B cell (primary cell): ENCODE results near the gene RNFT2. TPM values are rescaled to one million over a fixed set of nuclear protein-coding genes. Genes with fewer than 3 reads are reported as not detected.

Experiments
- ATAC-seq: fragments of 200-7000 bp; cut with Tn5 transposase; one replicate; pipeline ENCODE4 v1.10.0; 2021; ENCODE audit warnings: low read depth, mild to moderate bottlenecking, moderate number of reproducible peaks, moderate library complexity
- CTCF ChIA-PET: fragments of 350-600 bp; sonication (Branson Sonifier 250); formaldehyde crosslinking; loops from one replicate; lab custom pipeline; 2021; ENCODE audit warnings: antibody characterized with exemption, inconsistent platforms; lab: Charles Lee
- POLR2A ChIA-PET: fragments of 350-600 bp; sonication (Branson Sonifier 250); formaldehyde crosslinking; loops from one replicate; lab custom pipeline; 2021; ENCODE audit warnings: antibody characterized with exemption; lab: Charles Lee
- DNase-seq: peaks from one replicate; pipeline ENCODE4 v3.0.0; 2013
- H2AFZ ChIP-seq: 2 replicates; pipeline ENCODE4 v1.6.1; 2012; ENCODE audit warnings: mild to moderate bottlenecking, low read depth, low read length; ENCODE audit not compliant: insufficient read depth, poor library complexity, severe bottlenecking
- H3K27ac ChIP-seq, 2 donors: 1 replicate in 1 of 2; 2 replicates in 1 of 2; pipeline ENCODE4 v1.5.1; 2012 to 2013; ENCODE audit warnings: low read length in 2 of 2, mild to moderate bottlenecking in 2 of 2, moderate library complexity in 1 of 2
- H3K27me3 ChIP-seq, 4 experiments: fragments of 200-600 bp in 1 of 4; sonication (generic) in 1 of 4; replicated peaks in 1 of 4; 1 replicate in 2 of 4; 2 replicates in 2 of 4; pipeline versions ENCODE4 v1.6.1 to v1.7.0; 2013 to 2016; ENCODE audit warnings: low read length in 3 of 4, mild to moderate bottlenecking in 2 of 4, mixed read lengths in 1 of 4, moderate library complexity in 1 of 4; ENCODE audit not compliant: insufficient read depth in 4 of 4, control insufficient read depth in 3 of 4; ENCODE audit errors: control extremely low read depth in 1 of 4
- H3K36me3 ChIP-seq, 2 experiments: replicated peaks in 1 of 2; 1 replicate in 1 of 2; 2 replicates in 1 of 2; pipeline versions ENCODE4 v1.6.1 to v1.7.1; 2013; ENCODE audit warnings: low read length in 1 of 2; ENCODE audit not compliant: insufficient read depth in 2 of 2, control insufficient read depth in 1 of 2; ENCODE audit errors: control extremely low read depth in 1 of 2, extremely low read depth in 1 of 2
- H3K4me1 ChIP-seq, 2 donors: fragments of 200-600 bp in 1 of 2; sonication (generic) in 1 of 2; 1 replicate in 1 of 2; 2 replicates in 1 of 2; pipeline versions ENCODE4 v1.5.1 to v1.6.1; 2013 to 2017; ENCODE audit warnings: low read length in 2 of 2; ENCODE audit not compliant: control insufficient read depth in 2 of 2, insufficient read depth in 2 of 2
- H3K4me2 ChIP-seq: replicated peaks from 2 replicates; pipeline ENCODE3; 2012; ENCODE audit warnings: mild to moderate bottlenecking, low read depth, low read length; ENCODE audit not compliant: poor library complexity, severe bottlenecking
- H3K4me3 ChIP-seq, 5 experiments: fragments of 200-600 bp in 1 of 5; sonication (generic) in 1 of 5; 1 replicate in 3 of 5; 2 replicates in 2 of 5; pipeline versions ENCODE4 v1.5.1 to v1.7.0; 2011 to 2016; ENCODE audit warnings: low read length in 4 of 5, mild to moderate bottlenecking in 4 of 5, low read depth in 2 of 5, control low read depth in 1 of 5, moderate library complexity in 1 of 5; ENCODE audit not compliant: insufficient read depth in 1 of 5; ENCODE audit errors: control extremely low read depth in 1 of 5, extremely low read depth in 1 of 5
- H3K79me2 ChIP-seq: fragments of 200-600 bp; sonication (generic); one replicate; pipeline ENCODE4 v1.6.0; 2016; ENCODE audit warnings: low read length; ENCODE audit not compliant: control insufficient read depth, insufficient read depth
- H3K9ac ChIP-seq: fragments of 200-600 bp; sonication (generic); 2 replicates; pipeline ENCODE4 v1.6.1; 2017; ENCODE audit warnings: mild to moderate bottlenecking, low read length, moderate library complexity
- H3K9me3 ChIP-seq, 3 donors: one replicate each; pipeline versions ENCODE4 v1.6.1 to v1.7.1; 2013; ENCODE audit warnings: low read length in 2 of 3; ENCODE audit not compliant: control insufficient read depth in 2 of 3, insufficient read depth in 1 of 3; ENCODE audit errors: control extremely low read depth in 1 of 3
- H4K20me1 ChIP-seq: 2 replicates; pipeline ENCODE4 v1.6.0; 2012; ENCODE audit warnings: mild to moderate bottlenecking, low read length; ENCODE audit not compliant: insufficient read depth, control insufficient read depth, poor library complexity, severe bottlenecking
- H3K27ac Mint-ChIP-seq: one replicate; pipeline ENCODE4 v1.8.0; 2021; ENCODE audit warnings: mixed read lengths
- H3K27me3 Mint-ChIP-seq: one replicate; pipeline ENCODE4 v1.8.0; 2021; ENCODE audit warnings: mixed read lengths
- H3K4me1 Mint-ChIP-seq: one replicate; pipeline ENCODE4 v1.8.0; 2021; ENCODE audit warnings: mixed read lengths
- H3K4me3 Mint-ChIP-seq: one replicate; pipeline ENCODE4 v1.8.0; 2021; ENCODE audit warnings: mixed read lengths
- H3K9me3 Mint-ChIP-seq: one replicate; pipeline ENCODE4 v1.8.0; 2022; ENCODE audit warnings: mixed read lengths; ENCODE audit not compliant: insufficient read depth
- EZH2 ChIP-seq: IDR thresholded peaks from 2 replicates; pipeline ENCODE4 v1.6.1; 2012; ENCODE audit warnings: borderline replicate concordance, low read depth, mild to moderate bottlenecking, moderate library complexity, low read length; ENCODE audit not compliant: insufficient read depth, poor library complexity, severe bottlenecking
- WGBS: methylation state at CpG from one replicate; pipeline ENCODE4 v1.1.5; 2013; ENCODE audit warnings: missing lambda C conversion rate; ENCODE audit not compliant: insufficient coverage; 5-methylcytosine and 5-hydroxymethylcytosine counted together
- intact Hi-C: fragments of 100-400 bp; cut with micrococcal nuclease; formaldehyde crosslinking; loops from one replicate; pipeline ENCODE4 v1.10.0; 2022
- polyA plus RNA-seq: library from polyadenylated mRNA; depleted of rRNA; stranded (reverse); fragments of >200 nt; gene quantifications from 2 replicates; pipeline ENCODE4 v1.2.3, GENCODE V29; 2012
- total RNA-seq, 2 donors: library from RNA; stranded (reverse); fragments of 120-200 nt in 1 of 2; gene quantifications; 1 replicate in 1 of 2; 2 replicates in 1 of 2; pipeline versions ENCODE4 v1.2.3 to v1.2.4, GENCODE V29; 2013 to 2022
- TF ChIP-seq, protein P1 (sequence below): fragments of 200-600 bp; IDR thresholded peaks from one replicate; pipeline ENCODE4 v1.8.0; 2022; ENCODE audit warnings: antibody characterized with exemption, mild to moderate bottlenecking

Gene RNFT2
- total and polyA plus RNA-seq, 2 donors (not counting 1 experiment from before 2014, with no cell fraction given): 5.2 to 18.2 TPM

- H3K9me3 Mint-ChIP-seq: no peaks in the 10 kb centered on the region
- no peaks in the 10 kb centered on the region for H3K36me3 ChIP-seq
- peaks cover 0 to 3% (median 0%) of the 10 kb centered on the region in 3 donors for H3K9me3 ChIP-seq
- H3K27ac ChIP-seq: no peak overlapping the region
- DNase-seq (no peak), ATAC-seq (no peak)
- H3K4me2 ChIP-seq: no peak overlapping the region
- ChIA-PET CTCF (interaction anchor here (0.6 to 3.7 kb wide), 4 partner anchors 8 to 570 kb away, joined by 3 to 15 read pairs (median 12); partner anchors contain the start of gene HRK), POLR2A (interaction anchor here (0.6 kb wide), 1 partner anchor 363 kb away, joined by 4 read pairs; no protein-coding TSS in a partner anchor)
- peaks cover 1 to 2% of the 10 kb centered on the region in 2 donors for H3K4me1 ChIP-seq
- TF ChIP-seq, protein P1, sequence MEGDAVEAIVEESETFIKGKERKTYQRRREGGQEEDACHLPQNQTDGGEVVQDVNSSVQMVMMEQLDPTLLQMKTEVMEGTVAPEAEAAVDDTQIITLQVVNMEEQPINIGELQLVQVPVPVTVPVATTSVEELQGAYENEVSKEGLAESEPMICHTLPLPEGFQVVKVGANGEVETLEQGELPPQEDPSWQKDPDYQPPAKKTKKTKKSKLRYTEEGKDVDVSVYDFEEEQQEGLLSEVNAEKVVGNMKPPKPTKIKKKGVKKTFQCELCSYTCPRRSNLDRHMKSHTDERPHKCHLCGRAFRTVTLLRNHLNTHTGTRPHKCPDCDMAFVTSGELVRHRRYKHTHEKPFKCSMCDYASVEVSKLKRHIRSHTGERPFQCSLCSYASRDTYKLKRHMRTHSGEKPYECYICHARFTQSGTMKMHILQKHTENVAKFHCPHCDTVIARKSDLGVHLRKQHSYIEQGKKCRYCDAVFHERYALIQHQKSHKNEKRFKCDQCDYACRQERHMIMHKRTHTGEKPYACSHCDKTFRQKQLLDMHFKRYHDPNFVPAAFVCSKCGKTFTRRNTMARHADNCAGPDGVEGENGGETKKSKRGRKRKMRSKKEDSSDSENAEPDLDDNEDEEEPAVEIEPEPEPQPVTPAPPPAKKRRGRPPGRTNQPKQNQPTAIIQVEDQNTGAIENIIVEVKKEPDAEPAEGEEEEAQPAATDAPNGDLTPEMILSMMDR: no peak
- TF ChIP-seq EZH2: no peak
- intact Hi-C loops: loop anchor here (10.0 kb wide), 2 partner anchors 427 to 637 kb away; partner anchors contain the start of gene MED13L
- H3K27me3 ChIP-seq: peaks cover 0 to 4% (median under 1%) of the 10 kb centered on the region in 4 experiments
- H3K79me2 ChIP-seq: no peaks in the 10 kb centered on the region
- 80% methylated on average over 2 of the region's 4 CpGs for WGBS
- H4K20me1 ChIP-seq: no peaks in the 10 kb centered on the region
- H3K27ac Mint-ChIP-seq: no peak overlapping the region
- no peak overlapping the region for H3K4me3 ChIP-seq
- H3K9ac ChIP-seq: no peak overlapping the region
- H3K27me3 Mint-ChIP-seq: peaks cover 9% of the 10 kb centered on the region
- H3K4me3 Mint-ChIP-seq: no peak overlapping the region
- no peak overlapping the region for H2AFZ ChIP-seq
- peaks cover 5% of the 10 kb centered on the region for H3K4me1 Mint-ChIP-seq
Observed at GRCh38 chr12:116701432-116701831, 36.7 kb upstream of the RNFT2 start.

- Histone ChIP-seq H3K9me3 (no peaks in the 10 kb centered on the region), H3K4me1 (peaks cover 9 to 11% of the 10 kb centered on the region in 2 donors), H3K4me3 (no peak overlapping the region), H3K79me2 (no peaks in the 10 kb centered on the region), H3K27ac (no peak overlapping the region), H2AFZ (no peak overlapping the region), H3K27me3 (peaks cover 0 to 3% (median 0%) of the 10 kb centered on the region in 4 experiments), H4K20me1 (no peaks in the 10 kb centered on the region), H3K36me3 (no peaks in the 10 kb centered on the region), H3K4me2 (no peak overlapping the region), H3K9ac (no peak overlapping the region)
- WGBS: 20% methylated on average over 6 of the region's 12 CpGs
- no peak for TF ChIP-seq EZH2
- TF ChIP-seq, protein P1: peak; percentile 98
- ChIA-PET CTCF (interaction anchor here (0.7 to 2.4 kb wide), 33 partner anchors 10 to 706 kb away, joined by 3 to 68 read pairs (median 4); partner anchors contain the start of genes HRK and MAP1LC3B2), POLR2A (interaction anchor here (0.7 to 1.0 kb wide), 2 partner anchors 144 to 179 kb away, joined by 4 to 8 read pairs; no protein-coding TSS in a partner anchor)
- Mint-ChIP-seq H3K27me3 (peaks cover 8% of the 10 kb centered on the region), H3K4me1 (peaks cover 12% of the 10 kb centered on the region), H3K9me3 (no peaks in the 10 kb centered on the region), H3K4me3 (no peak overlapping the region), H3K27ac (no peak overlapping the region)
- DNase-seq (peak; percentile 74), ATAC-seq (peak; percentile 81)
- intact Hi-C loops: loop anchor here (1.0 to 10.0 kb wide), 5 partner anchors 179 to 639 kb away; partner anchors contain the start of gene MED13L
Observed at GRCh38 chr12:116703214-116703795, 34.8 kb upstream of the RNFT2 start.
